AG08396 (cell line): ENCODE data around the gene CCNF.

Experiments
- DNase-seq: peaks from one replicate; pipeline ENCODE4 v3.0.0; 2012; ENCODE audit warnings: low spot score, mixed read lengths

The CCNF gene

GRCh38 chr16:2485811-2486507, 56.7 kb downstream of the CCNF start:
- no peak for DNase-seq

GRCh38 chr16:2486645-2487516, 57.6 kb downstream of the CCNF start:
- no peak for DNase-seq

- DNase-seq = no peak
These were observed 58.2 kb downstream of the CCNF start for GRCh38 chr16:2487517-2487842.

GRCh38 chr16:2487903-2488531, 58.8 kb downstream of the CCNF start:
- no peak for DNase-seq

GRCh38 chr16:2489581-2489980, 60.3 kb downstream of the CCNF start:
- DNase-seq = no peak

- no peak for DNase-seq
These were observed 61.2 kb downstream of the CCNF start for GRCh38 chr16:2490190-2491105.

GRCh38 chr16:2492292-2492691, 63.0 kb downstream of the CCNF start:
- no peak for DNase-seq

- DNase-seq = no peak
These were observed 64.4 kb downstream of the CCNF start for GRCh38 chr16:2493605-2494004.

GRCh38 chr16:2494616-2495015, 65.4 kb downstream of the CCNF start:
- no peak for DNase-seq

GRCh38 chr16:2495041-2495440, 65.8 kb downstream of the CCNF start:
- DNase-seq = no peak

- DNase-seq = no peak
These were observed 67.2 kb downstream of the CCNF start for GRCh38 chr16:2496223-2497115.

- peak; percentile 42 for DNase-seq
These were observed 67.9 kb downstream of the CCNF start for GRCh38 chr16:2497116-2497630.

GRCh38 chr16:2497695-2498484, 68.6 kb downstream of the CCNF start:
- no peak for DNase-seq

GRCh38 chr16:2498531-2499253, 69.4 kb downstream of the CCNF start:
- no peak for DNase-seq

GRCh38 chr16:2499454-2499853, 70.2 kb downstream of the CCNF start:
- DNase-seq = no peak

GRCh38 chr16:2499890-2500429, 70.7 kb downstream of the CCNF start:
- no peak for DNase-seq

- no peak for DNase-seq
These were observed 71.2 kb downstream of the CCNF start for GRCh38 chr16:2500430-2500917.

- peak; percentile 91 for DNase-seq
These were observed 71.9 kb downstream of the CCNF start for GRCh38 chr16:2500918-2501750.
